HG02884 (cell line): ENCODE results near the gene SLAMF1.
"Not testable (repeated sequence)": the region's sequence is repeated elsewhere in the genome, so short reads cannot be mapped to it uniquely, and the experiment has no call there.

Experiments
- ATAC-seq: cut with Tn5 transposase; IDR thresholded peaks from one replicate; pipeline ENCODE4 v1.9.1; 2021; ENCODE audit warnings: mild to moderate bottlenecking, moderate library complexity; ENCODE audit not compliant: unreplicated experiment

The SLAMF1 gene

GRCh38 chr1:160640359-160641123 lies 6.3 kb downstream of the SLAMF1 start:
- no peak for ATAC-seq

DNA sequence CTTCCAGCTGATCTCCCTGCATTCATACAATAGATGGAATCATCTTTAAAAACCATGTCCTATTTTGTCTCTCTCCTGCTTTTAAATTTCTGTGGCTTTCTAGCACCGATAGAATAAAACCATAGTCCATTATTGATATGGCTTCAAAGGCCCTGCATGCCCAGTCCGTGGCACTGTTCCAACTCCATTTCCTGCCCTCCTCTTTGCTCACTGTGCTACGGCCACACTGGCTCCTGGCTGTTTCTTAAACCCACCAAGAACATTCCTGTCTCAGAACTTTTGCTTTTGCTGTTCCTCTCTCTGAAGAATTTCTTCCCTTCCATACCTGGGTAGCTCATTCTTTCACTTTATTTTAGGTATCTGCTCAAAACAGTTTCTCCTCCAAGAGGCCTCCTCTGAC lies 7.2 kb downstream of the SLAMF1 start:
- no peak for ATAC-seq

DNA sequence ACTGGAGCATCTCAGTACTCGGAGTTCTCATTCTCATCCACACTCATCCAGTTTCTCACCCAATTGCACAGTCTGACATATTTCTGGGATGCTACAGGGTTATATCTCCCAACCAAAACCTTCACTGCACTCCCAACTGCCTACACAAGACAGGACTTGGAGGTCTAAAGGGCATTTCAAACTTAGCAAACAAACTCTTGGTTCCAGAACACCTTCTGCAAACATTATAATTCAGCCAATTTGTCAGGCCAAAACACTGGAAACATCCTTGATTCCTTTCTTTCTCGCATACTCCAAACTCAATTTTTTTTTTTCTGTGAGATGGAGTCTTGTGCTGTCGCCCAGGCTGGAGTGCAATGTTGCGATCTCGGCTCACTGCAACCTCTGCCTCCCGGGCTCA lies 7.9 kb downstream of the SLAMF1 start:
- ATAC-seq = no peak

DNA sequence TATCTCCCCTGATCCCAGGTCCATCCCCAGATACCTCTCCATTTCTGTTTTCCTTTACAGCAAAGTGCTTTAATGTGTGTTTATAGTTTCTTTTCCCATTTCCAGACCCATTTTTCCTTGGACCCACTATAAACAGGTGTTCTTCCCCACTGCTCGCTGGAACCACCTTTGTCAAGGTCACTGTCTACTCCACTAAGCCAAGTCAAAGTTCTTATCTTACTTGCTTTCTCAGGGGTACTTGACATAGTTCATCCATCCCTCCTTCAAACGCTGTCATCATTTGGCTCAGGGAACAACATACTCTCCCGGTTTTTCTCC lies 8.3 kb downstream of the SLAMF1 start:
- no peak for ATAC-seq

DNA sequence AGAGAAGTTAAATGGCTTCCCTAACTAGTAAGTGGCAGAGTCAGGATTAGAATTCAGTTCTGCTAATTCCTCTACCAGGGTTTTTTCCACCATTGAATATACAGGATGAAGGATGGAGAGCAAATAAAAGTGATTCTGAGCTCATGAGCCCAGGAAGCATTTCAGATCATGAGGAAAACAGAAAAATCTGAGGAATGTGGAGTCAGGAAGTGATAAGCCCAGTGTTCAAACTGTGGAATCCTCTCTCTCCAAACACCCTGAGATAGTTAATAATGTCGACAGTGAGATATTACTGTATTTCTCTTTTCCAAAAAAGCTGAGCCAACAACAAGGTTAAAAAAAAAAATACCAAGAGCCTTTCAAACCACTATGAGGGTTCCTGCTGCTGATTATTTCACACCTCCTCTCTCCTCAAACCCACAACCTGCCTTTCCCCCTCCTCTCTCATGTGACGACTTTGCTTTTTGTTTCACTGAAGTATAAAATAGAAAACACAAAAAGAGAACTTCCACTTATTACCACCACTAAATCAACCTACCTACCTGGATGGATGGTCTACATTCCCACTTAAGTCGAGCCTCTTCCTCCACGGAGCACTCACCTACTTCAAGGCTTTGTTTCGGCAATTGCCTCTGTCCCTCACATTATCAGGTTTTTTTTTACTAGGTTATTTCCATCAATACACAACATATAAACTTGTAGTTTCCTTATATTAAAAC lies 8.9 kb downstream of the SLAMF1 start:
- ATAC-seq = no peak

- ATAC-seq = no peak
Measured at GRCh38 chr1:160637065-160637464, 9.8 kb downstream of the SLAMF1 start.

- no peak for ATAC-seq
Measured at GRCh38 chr1:160636547-160636946, 10.3 kb downstream of the SLAMF1 start.

DNA sequence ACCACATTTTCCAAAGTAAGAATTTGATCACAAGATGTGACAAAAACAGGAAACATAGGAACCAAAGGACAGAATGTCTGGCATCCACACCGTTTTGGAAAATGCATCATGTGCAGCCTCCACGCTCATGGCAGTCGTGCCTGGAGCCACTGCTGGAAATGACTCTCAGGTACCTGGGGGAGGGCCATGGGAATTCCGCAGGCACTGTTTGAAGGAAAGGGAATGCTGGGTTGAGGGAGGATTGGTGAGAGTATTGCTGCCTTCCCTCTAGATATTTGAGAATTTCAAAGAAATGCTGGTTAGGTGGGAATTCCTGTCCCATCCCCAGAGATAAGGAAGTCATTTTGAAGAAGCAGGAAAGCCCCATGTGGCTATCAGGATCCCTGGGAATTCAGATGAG lies 10.8 kb downstream of the SLAMF1 start:
- ATAC-seq = no peak

- no peak for ATAC-seq
Measured at GRCh38 chr1:160634543-160635491, 12.0 kb downstream of the SLAMF1 start.

DNA sequence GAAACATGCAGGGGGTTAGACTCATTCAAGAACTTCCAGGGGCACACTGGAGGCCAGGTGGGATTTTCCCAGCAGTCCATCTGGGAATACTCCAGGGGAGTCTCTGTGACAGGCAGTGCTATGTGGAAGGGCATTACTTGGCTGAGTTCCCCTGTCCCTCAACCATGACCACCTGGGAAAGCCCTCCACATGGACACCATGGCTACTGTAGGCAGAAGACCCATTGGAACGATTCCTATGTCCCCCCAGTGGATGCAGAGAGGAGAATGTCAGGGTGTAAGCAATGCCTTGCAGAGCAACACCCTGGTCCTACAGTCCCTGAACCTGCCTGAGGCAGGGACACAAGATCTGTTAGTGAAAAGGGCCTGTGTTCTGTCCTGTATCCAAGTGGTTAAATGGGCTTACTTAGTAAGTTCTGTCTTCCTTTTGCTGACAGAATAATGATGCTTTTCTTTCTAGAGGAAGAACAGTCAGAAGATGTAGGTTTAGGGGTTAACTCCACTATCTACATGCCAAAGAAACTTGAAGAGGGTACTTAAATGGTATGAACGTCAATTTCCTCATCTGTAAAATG lies 13.4 kb downstream of the SLAMF1 start:
- no peak for ATAC-seq

GRCh38 chr1:160631983-160632625 lies 14.7 kb downstream of the SLAMF1 start:
- no peak for ATAC-seq

DNA sequence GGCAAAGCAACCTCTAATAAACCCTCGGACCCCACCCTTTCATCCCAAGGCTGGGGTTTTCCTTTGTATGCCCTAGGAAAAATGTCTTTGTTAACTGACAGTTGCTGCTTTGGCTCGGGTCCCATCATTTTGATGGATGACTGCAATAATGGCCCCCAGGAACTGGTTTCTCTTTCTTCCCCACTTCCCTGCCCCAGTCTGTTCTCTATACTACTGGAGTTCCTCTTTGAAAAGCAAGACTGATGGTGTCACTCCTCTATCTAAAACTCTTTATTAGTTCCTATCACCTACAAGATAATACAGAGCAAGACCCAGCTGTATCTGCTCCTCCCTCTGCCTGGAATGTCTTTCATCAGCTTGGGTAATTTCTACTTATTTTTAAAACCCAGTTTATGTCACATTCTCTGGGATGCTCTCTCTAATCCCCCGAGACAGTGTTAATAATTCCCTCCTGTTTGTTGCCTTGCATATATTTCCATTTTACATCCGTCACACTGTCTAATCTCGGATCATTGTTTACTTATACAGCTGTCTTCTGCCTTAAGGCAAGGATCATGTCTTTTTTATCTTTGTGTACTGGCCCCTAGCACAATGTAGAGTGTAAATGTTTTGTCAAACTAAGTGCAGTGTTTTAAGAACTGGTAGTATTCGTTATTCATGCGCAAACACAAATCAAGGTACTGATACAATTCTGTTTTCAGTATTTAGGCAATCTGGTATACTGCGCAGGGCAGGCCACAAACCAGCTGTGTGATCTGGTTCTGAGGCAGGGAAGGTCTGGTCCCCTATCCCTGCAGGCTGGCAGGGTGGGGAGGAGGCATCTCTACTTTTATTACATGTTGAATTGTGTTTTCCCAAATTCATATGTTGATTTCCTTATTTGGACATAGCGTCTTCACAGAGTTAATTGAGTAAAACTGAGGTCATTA lies 16.1 kb downstream of the SLAMF1 start:
- no peak for ATAC-seq

DNA sequence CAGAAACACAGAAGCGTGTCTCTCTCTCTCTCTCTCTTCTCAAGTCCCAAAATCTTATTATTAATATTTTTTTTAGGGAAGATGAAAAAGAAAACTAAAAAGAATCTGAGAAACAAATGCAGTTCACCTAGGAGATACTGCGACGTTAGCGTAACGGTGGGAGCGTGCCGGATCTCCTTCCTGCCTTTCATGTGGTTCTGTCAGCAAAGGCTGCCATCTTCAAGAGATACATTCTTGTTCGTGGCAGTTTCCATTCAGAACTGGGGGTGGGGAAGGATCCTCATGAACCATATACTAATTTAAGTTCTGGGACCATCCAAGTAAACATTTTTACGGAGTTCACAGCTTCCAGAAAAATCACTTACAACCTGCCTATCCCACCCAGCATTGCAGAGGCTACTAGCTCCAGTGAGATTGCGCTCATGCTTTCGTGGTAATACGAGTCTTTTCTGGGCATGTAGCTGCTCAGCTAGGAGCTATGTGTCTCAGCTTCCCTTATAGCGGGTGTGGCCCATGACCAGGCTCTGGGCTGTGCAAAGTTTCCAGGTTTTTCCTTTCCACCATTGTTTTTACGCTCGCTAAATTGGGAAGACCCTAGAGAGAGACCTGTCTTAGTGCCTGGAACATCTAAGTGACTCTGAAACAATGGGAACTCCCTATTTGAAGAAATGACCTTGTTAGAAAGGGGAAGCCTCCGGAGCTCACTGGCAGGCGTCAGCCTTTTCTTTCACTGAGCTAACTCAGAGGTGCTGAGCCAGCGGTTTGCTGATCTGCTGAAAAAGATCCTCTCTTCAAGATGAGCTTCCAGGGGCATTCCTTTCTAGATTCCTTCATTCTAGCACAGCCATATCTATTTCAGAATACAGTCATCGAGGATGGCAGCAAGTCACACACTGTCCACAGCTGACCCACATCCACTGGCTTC lies 17.3 kb downstream of the SLAMF1 start:
- no peak for ATAC-seq

- no peak for ATAC-seq
Measured at GRCh38 chr1:160628799-160629263, 18.0 kb downstream of the SLAMF1 start.

DNA sequence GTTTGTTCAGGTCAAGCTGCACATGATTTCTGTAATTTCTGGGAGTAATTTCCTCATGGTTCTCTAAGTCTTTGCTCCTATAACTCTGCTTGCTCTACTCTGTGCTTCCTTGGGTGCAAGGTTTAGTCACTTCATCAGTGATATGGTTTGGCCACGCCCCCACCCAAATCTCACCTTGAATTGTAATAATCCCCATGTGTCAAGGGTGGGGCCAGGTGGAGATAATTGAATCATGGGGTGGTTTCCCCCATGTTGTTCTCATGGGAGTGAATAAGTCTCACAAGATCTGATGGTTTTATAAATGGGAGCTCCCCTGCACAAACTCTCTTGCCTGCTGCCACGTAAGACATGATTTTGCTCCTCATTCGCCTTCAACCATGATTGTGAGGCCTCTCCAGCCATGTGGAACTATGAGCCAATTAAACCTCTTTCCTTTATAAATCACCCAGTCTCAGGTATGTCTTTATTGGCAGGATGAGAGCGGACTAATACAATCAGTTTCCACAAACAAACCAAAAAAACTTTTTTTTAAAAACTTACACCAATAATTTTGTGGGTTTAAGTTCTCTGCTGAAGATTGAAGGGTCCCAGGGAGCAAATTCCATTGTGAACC lies 19.1 kb downstream of the SLAMF1 start:
- not testable (repeated sequence) for ATAC-seq

- no peak for ATAC-seq
Measured at GRCh38 chr1:160626509-160627342, 20.1 kb downstream of the SLAMF1 start.
